Prostate gland (tissue), 2 donors: ENCODE results near the gene UBE2L6.

Source experiments
- CTCF ChIP-seq, 4 experiments: fragments of 200-600 bp in 2 of 4; fragments of 450-650 bp in 2 of 4; sonication (generic) in 2 of 4; IDR thresholded peaks; 1 replicate in 3 of 4; 2 replicates in 1 of 4; pipeline ENCODE4 v1.5.1; 2016 to 2019; ENCODE audit warnings: antibody characterized with exemption in 4 of 4, mild to moderate bottlenecking in 2 of 4, moderate library complexity in 2 of 4
- POLR2AphosphoS5 ChIP-seq: sonication (generic); formaldehyde crosslinking; IDR thresholded peaks from one replicate; pipeline ENCODE4 v1.6.1; 2017; ENCODE audit warnings: antibody characterized with exemption

GRCh38 chr11:57562596-57562995 lies 4.9 kb downstream of the UBE2L6 start:
- no peak for TF ChIP-seq CTCF (IDR thresholded peaks at IDR 0.05)
- TF ChIP-seq POLR2AphosphoS5 = no peak
